Neural progenitor cell (in vitro differentiated cells): ENCODE data around the gene RTN1.

Experiments used
- CTCF ChIP-seq: fragments of 200-600 bp; sonication (generic); IDR thresholded peaks from 2 replicates; pipeline ENCODE4 v1.5.1; 2017; ENCODE audit warnings: antibody characterized with exemption, mild to moderate bottlenecking
- EZH2 ChIP-seq: fragments of 200-600 bp; sonication (generic); IDR thresholded peaks from 2 replicates; pipeline ENCODE4 v1.6.1; 2017; ENCODE audit warnings: antibody characterized with exemption, mild to moderate bottlenecking, moderate library complexity
- EZH2phosphoT487 ChIP-seq: fragments of 200-600 bp; sonication (generic); IDR thresholded peaks from 2 replicates; pipeline ENCODE4 v1.6.1; 2017; ENCODE audit warnings: antibody characterized with exemption

GRCh38 chr14:59882957-59883356 lies 12.4 kb upstream of the RTN1 start:
- TF ChIP-seq CTCF (peak; percentile 63), EZH2 (no peak), EZH2phosphoT487 (no peak)
